Duodenal mucosa (tissue), 2 donors: ENCODE data around the gene TOP2B.

Experiments used
- H3K27ac ChIP-seq: one replicate; pipeline ENCODE4 v1.7.0; 2013; ENCODE audit warnings: low read depth, low read length
- H3K27me3 ChIP-seq, 2 donors: one replicate each; pipeline ENCODE4 v1.7.0; 2013; ENCODE audit warnings: low read length in 2 of 2, control low read depth in 1 of 2; ENCODE audit not compliant: insufficient read depth in 2 of 2, control insufficient read depth in 1 of 2
- H3K36me3 ChIP-seq, 2 donors: one replicate each; pipeline ENCODE4 v1.7.0; 2013; ENCODE audit warnings: low read length in 2 of 2, control low read depth in 1 of 2; ENCODE audit not compliant: insufficient read depth in 2 of 2, control insufficient read depth in 1 of 2
- H3K4me1 ChIP-seq, 2 donors: one replicate each; pipeline ENCODE4 v1.7.0; 2013; ENCODE audit warnings: low read length in 2 of 2, control low read depth in 1 of 2; ENCODE audit not compliant: insufficient read depth in 2 of 2, control insufficient read depth in 1 of 2
- H3K4me3 ChIP-seq, 2 donors: one replicate each; pipeline ENCODE4 v1.7.0; 2013; ENCODE audit warnings: low read length in 2 of 2, low read depth in 1 of 2
- H3K9ac ChIP-seq, 2 donors: one replicate each; pipeline ENCODE4 v1.7.0; 2013; ENCODE audit warnings: low read length in 2 of 2, low read depth in 1 of 2
- H3K9me3 ChIP-seq, 2 donors: one replicate each; pipeline ENCODE4 v1.7.0; 2013; ENCODE audit warnings: low read length in 2 of 2, control low read depth in 1 of 2; ENCODE audit not compliant: control insufficient read depth in 1 of 2

TOP2B gene

GRCh38 chr3:25576146-25576545 is 88.6 kb downstream of the TOP2B start:
- Histone ChIP-seq H3K4me1 (no peaks in the 10 kb centered on the region), H3K9me3 (no peaks in the 10 kb centered on the region), H3K9ac (no peak overlapping the region), H3K27me3 (no peaks in the 10 kb centered on the region), H3K4me3 (no peak overlapping the region), H3K27ac (no peak overlapping the region), H3K36me3 (no peaks in the 10 kb centered on the region)

GRCh38 chr3:25575001-25575400 is 89.7 kb downstream of the TOP2B start:
- no peaks in the 10 kb centered on the region for H3K4me1 ChIP-seq
- no peaks in the 10 kb centered on the region for H3K9me3 ChIP-seq
- H3K9ac ChIP-seq = no peak overlapping the region
- H3K27me3 ChIP-seq = no peaks in the 10 kb centered on the region
- H3K4me3 ChIP-seq = no peak overlapping the region
- H3K36me3 ChIP-seq = no peaks in the 10 kb centered on the region
- H3K27ac ChIP-seq = no peak overlapping the region

- Histone ChIP-seq H3K27me3 (no peaks in the 10 kb centered on the region), H3K9ac (no peak overlapping the region), H3K36me3 (no peaks in the 10 kb centered on the region), H3K4me1 (no peaks in the 10 kb centered on the region), H3K9me3 (no peaks in the 10 kb centered on the region), H3K27ac (no peak overlapping the region), H3K4me3 (no peak overlapping the region)
Measured at GRCh38 chr3:25574172-25574765, 90.4 kb downstream of the TOP2B start.

- H3K4me1 ChIP-seq = no peaks in the 10 kb centered on the region
- H3K36me3 ChIP-seq = no peaks in the 10 kb centered on the region
- H3K27me3 ChIP-seq = no peaks in the 10 kb centered on the region
- no peak overlapping the region for H3K4me3 ChIP-seq
- no peak overlapping the region for H3K27ac ChIP-seq
- H3K9me3 ChIP-seq = no peaks in the 10 kb centered on the region
- H3K9ac ChIP-seq = no peak overlapping the region
Measured at GRCh38 chr3:25573386-25574171, 91.1 kb downstream of the TOP2B start.

- Histone ChIP-seq H3K36me3 (no peaks in the 10 kb centered on the region), H3K4me3 (no peak overlapping the region), H3K4me1 (no peaks in the 10 kb centered on the region), H3K27me3 (no peaks in the 10 kb centered on the region), H3K9ac (no peak overlapping the region), H3K9me3 (no peaks in the 10 kb centered on the region), H3K27ac (no peak overlapping the region)
Measured at GRCh38 chr3:25572919-25573385, 91.8 kb downstream of the TOP2B start.

- Histone ChIP-seq H3K4me3 (no peak overlapping the region), H3K9me3 (no peaks in the 10 kb centered on the region), H3K4me1 (no peaks in the 10 kb centered on the region), H3K27me3 (no peaks in the 10 kb centered on the region), H3K27ac (no peak overlapping the region), H3K36me3 (no peaks in the 10 kb centered on the region), H3K9ac (no peak overlapping the region)
Measured at GRCh38 chr3:25572336-25572735, 92.4 kb downstream of the TOP2B start.

- Histone ChIP-seq H3K4me3 (no peak overlapping the region), H3K4me1 (no peaks in the 10 kb centered on the region), H3K27ac (no peak overlapping the region), H3K9ac (no peak overlapping the region), H3K36me3 (no peaks in the 10 kb centered on the region), H3K9me3 (no peaks in the 10 kb centered on the region), H3K27me3 (no peaks in the 10 kb centered on the region)
Measured at GRCh38 chr3:25571285-25571684, 93.4 kb downstream of the TOP2B start.

- no peak overlapping the region for H3K27ac ChIP-seq
- no peaks in the 10 kb centered on the region for H3K36me3 ChIP-seq
- no peaks in the 10 kb centered on the region for H3K9me3 ChIP-seq
- no peak overlapping the region for H3K4me3 ChIP-seq
- H3K4me1 ChIP-seq = no peaks in the 10 kb centered on the region
- no peaks in the 10 kb centered on the region for H3K27me3 ChIP-seq
- no peak overlapping the region for H3K9ac ChIP-seq
Measured at GRCh38 chr3:25568525-25569078, 96.1 kb downstream of the TOP2B start.

GRCh38 chr3:25567806-25568524 is 96.7 kb downstream of the TOP2B start:
- H3K4me1 ChIP-seq = no peaks in the 10 kb centered on the region
- H3K27ac ChIP-seq = no peak overlapping the region
- H3K9ac ChIP-seq = no peak overlapping the region
- no peak overlapping the region for H3K4me3 ChIP-seq
- no peaks in the 10 kb centered on the region for H3K9me3 ChIP-seq
- H3K27me3 ChIP-seq = no peaks in the 10 kb centered on the region
- H3K36me3 ChIP-seq = no peaks in the 10 kb centered on the region

- H3K36me3 ChIP-seq = no peaks in the 10 kb centered on the region
- H3K4me1 ChIP-seq = no peaks in the 10 kb centered on the region
- no peaks in the 10 kb centered on the region for H3K9me3 ChIP-seq
- H3K27me3 ChIP-seq = no peaks in the 10 kb centered on the region
- H3K9ac ChIP-seq = no peak overlapping the region
- H3K4me3 ChIP-seq = no peak overlapping the region
- H3K27ac ChIP-seq = no peak overlapping the region
Measured at GRCh38 chr3:25567388-25567787, 97.3 kb downstream of the TOP2B start.
